HG03571 (cell line): Measurements from ENCODE around the gene SLC43A2.

Source experiments
- ATAC-seq: cut with Tn5 transposase; IDR thresholded peaks from one replicate; pipeline ENCODE4 v1.9.1; 2021; ENCODE audit not compliant: unreplicated experiment

Gene SLC43A2

DNA sequence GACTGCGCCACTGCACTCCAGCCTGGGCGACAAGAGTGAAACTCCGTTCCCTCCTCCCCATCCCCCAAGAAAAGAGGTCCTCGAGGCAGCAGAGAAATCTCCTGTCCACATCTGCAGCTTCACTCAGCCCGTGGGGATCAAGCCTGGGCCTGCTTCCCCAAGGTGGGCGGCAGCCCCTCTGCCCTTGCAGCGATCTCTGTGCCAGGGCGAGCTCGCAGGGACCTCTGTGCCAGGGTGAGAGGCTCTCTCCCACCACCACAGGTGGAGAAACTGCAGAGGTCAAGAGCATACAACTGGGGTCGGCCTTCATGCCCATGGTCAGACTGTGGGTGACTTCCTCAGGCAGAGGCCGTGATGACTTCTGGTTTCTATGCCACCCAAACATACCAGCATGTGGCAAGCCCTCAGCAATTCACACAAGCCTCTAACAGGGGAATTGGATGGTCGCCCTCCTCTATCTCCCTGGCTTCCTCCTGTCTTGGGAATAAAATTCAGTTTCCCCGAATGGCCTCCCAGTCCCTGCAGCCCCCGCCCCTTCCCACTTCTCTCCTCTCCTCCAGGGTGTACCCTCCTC is 5.5 kb downstream of the SLC43A2 start:
- ATAC-seq = no peak

DNA sequence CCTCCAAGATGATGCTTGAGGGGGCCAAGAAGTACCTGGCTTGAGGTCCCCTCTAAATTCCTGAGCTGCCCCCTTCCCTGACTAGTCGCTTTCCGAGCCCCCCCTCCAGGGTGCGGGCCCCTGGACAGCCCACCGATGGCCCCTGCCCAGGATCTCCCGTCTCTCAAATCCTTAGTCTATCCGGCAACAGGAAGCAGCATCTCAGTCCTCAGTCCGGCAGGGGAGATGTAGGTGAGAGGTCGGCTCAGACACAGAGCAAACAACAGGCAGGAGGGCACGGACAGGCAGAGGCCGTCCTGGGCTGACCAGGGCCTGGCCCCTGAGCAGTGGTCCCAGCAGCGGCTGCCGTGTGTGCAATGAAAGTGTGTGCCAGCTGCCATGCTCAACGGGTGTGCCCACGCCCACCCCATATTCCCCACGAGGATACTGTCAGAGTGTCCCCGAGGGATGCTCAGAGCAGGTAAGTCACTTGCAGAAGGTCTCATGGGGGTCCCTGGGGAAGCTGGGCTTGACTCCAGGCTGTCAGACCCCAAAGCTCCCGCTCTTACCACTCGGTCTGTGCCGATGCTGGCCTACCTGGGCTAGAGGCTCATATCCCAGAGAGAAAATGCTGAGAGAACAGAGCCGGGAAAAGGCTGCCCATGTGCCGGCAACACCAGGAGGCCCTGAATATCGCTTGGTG is 7.2 kb downstream of the SLC43A2 start:
- no peak for ATAC-seq

DNA sequence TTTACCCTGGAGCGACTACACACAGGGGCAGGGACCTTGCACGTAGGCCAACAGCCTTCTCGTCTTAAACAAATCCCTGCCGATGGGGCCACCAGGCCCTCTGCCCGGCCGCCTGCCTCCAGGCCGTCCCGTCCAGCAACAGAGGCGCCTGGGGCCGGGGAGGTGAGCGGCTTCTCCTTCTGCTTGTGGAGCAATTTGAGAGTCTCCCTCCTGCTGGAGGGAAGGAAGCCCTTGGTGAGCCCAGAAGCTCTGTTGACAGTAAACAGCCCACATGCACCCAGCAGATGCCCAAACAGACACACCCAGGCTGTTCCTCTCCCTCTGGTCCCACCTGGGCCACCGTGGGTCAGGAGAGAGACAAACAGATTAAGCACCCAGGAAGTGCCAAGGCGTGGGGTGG is 8.1 kb downstream of the SLC43A2 start:
- ATAC-seq = no peak

DNA sequence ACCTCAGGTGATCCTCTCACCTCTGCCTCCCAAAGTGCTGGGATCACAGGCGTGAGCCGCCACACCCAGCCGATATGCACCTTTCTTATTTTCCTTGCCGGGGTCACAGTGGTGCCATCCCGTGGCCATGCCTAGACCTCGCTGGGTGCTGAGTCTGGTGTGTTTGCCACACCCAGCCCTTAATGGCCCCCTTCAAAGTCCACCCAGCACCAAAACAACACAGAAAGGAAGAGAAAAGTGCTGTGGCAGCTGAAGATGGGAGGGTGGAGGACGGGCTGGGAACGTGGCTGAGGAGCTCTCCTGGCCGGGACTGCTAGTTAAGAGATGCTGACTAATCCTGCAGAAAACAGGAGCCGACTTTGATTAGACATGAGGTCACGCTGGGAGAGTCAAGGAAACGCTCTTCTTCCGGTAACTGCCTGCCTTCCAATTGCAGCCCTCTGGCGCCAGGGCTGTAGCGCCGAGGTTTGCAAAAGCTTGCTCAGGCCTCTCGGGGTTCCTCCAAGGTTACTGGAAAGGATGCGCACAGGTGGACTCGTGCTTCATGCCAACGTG is 10.9 kb downstream of the SLC43A2 start:
- ATAC-seq = no peak

DNA sequence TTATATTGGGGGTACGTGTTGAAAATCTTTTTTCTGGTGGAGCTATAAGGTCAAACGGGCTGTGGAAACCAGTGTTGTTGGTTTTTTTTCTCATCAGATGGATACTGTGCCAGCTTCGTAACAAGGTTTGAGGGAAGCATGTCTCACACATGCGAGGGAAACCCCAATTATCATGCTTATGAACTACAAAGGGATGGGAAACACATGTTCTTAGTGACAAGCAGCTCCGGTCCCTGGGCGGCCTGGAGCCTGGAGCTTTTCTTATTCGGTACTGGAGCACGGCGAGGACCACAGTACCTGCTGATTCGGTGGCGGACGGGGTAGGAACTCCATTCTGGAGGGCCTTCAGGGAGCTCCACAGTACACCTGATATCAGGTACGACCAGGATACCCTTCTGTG is 12.5 kb downstream of the SLC43A2 start:
- no peak for ATAC-seq

DNA sequence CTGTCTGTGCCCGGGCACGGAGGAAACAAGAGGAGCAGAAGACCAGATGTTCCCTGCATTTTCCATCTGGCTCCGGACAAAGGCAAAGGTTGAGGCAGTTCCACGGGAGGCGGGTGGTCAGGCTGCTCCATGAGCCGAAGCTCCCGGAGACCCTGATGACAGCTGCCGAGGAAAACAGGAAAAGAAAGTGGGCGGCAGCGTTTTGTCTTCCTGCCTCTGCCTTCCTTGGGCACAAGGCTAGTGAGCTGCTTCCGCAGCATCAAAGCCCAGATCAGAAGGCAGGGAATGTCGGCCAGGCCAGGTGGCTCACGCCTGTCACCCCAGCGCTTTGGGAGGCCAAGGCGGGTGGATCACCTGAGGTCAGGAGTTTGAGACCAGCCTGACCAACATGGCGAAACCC is 16.2 kb downstream of the SLC43A2 start:
- no peak for ATAC-seq

DNA sequence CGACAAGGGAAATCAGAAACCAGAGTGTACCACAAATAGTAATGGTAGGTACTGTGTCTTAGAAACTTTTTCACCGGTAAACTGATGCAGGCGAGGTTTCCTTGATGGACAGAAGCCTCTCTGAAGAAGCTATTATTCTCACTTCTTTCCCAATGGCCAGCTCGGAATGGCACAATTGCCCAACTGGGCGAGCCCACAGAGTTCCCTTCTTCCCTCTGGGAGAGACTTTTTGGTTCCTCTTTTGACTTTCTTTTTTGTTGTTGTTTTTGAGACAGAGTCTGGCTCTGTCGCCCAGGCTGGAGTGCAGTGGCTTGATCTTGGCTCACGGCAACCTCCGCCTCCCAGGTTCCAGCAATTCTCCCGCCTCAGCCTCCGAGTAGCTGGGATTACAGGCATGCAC is 16.9 kb downstream of the SLC43A2 start:
- no peak for ATAC-seq

DNA sequence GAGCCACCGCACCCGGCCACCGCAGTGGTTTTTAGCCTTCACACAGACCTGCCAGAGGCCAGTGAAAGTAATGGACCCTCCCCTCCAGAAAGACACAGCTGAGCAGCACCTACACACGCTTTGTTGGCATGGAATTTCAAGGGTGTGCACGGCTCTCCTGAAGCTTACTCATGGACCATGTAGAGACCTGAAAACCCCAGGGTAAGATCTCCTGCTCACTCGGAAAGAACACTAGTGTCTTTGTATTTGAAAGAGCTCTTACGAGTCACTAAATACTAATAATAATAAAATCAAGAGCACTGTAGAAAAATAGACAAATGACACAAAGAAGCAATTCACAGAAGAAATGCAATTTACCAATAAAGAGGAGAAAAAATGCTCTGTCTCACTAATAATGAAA is 20.0 kb downstream of the SLC43A2 start:
- ATAC-seq = no peak

DNA sequence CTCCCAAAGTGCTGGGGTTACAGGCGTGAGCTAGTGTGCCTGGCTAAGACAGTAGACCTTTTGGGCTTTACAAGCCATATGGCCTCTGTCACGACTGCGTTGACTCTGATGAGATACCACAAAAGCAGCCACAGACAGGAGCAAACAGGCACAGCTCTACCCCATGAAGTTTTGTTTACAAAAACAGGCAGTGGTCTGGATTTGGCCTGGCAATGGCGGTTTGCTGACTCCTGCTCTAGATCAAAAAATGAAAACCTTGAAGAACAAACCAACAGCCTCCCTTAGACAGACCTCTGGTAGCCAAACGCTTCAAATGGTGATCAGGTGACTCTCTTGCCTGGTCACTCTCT is 20.7 kb downstream of the SLC43A2 start:
- ATAC-seq = no peak

DNA sequence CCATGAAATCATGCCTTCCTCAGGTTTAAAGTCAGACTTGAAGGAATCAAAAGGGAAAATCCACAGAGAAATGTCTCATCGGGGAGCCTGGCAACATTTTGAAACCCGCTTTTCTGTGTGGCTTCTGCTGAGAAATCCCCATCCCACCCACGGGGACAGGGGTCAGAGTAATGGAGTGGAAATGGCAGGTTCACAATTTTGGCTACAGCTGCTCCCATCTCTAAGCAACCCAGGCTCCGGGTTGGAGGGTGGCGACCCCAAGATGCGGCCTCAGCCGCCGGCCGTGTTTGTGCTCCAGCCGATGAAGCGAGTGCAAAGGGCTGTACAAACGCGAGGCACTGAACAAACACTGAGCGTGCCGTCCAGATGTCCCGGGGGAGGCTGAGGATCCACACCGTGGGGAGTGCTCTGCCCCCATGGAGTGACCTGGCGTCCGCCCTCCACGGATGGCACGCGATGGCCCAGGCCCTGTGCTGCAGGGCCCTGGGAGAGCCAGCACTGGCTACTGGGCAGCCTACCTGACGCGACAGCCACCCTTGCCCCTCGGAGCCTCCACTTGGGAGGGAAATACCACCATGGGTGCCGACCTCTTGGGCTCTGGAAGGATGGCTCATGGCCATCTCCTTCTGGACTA is 22.2 kb downstream of the SLC43A2 start:
- peak; percentile 42 for ATAC-seq

DNA sequence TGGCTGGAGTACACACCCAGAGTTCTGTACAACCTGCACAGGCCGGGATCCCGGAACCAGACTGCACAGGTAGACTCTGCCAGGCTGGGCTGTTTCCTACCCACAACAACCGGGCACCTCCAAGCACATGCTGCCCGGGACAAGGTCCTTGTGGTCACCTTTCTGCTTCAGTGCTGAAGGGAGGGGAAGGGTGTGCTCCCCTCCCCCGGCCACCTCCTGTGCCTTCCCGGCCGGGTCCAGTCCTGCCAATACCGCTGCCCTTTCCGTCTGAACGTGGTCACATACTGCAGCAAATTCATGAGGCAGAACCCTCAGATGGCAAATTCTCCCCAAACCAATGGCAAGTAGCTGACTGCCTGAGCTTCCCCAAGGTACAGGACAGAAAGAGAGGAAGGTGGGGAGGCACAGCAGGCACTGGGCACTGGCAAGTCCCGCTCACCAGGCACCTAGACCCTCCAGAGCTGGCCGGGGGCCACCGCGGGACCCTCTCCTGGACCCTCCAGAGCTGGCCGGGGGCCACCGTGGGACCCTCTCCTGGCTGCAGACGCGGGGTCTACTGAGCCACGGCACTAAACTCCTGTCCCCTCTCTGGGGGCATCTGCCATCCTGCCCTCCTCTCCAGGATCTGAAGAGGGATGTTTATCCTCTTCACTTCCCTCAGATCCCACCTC is 22.8 kb downstream of the SLC43A2 start:
- no peak for ATAC-seq

DNA sequence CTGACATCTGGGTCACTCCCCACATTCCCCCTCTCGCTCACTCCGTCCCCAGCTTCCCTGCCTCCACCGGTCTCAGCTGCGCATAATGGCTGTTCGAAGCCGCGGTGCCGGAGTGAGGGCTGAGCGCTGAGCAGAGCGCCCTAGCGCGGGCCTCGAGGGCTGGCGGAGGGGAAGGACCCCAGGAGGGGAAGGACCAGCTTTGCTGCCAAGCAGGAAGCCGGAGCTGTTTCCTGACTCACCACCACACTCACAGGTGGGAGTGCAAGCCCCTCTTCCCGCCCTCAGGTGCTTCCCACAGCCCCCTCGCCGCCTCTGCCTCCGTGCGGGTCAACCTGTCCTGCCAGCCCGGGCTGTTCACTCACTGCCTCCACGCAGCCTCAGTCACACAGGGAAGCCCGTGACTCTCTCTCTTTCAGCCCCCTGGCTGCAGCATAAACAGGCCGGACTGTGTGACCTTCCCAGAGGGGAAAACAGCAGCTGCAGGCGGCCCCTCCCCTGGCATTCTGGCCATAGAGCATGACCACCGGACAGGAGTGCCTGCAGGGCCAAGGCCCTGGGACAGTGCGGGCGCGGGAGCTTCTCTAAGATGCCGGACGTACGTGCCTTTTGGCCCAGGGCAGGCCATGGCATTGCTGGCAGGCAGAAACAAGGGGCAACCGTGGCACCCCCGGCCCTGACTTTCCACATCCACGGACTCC is 23.7 kb downstream of the SLC43A2 start:
- ATAC-seq = no peak

DNA sequence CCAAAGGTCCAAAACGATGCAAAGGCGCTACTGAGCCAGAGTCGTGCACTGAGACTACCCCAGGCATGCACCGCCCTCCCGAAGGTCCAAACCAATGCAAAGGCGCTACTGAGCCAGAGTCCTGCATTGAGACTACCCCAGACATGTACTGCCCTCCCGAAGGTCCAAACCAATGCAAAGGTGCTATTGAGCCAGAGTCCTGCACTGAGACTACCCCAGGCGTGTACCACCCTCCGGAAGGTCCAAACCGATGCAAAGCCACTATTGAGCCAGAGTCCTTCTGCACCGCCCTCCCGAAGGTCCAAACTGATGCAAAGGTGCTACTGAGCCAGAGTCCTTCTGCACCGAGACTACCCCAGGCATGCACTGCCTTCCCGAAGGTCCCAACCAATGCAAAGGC is 27.1 kb downstream of the SLC43A2 start:
- no peak for ATAC-seq

DNA sequence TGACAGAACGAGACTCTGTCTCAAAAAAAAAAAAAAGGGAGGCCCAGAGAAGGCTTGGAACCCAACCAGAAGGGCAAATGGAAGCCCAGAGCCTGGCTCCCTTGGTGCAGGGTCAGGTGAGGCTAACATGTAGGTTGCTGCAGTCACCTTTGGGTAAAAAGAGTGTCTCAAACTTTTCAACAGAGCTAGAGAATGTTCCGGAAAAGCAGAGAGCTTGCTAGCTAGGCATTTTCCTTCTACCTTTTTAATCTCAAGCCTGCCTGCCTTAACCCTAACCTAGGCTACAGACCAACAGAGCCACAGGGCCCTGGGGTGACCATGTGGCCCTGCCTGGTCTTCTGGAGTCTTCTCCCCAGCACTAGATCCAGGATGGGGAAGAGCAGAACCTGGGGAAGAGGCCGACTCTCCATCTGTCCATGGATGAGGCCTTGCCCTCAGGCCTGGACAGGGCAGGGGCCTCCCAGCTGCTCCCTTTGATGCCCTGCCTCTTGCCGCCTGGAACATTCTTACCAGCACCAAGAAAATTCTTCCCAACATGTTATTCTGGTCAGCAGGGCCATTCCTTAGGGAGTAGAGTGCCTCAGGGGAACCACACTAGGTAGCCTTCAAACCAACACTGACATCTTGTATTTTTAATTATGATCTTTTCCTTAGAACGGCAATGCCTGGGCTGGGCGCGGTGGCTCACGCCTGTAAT is 30.1 kb downstream of the SLC43A2 start:
- ATAC-seq = no peak

DNA sequence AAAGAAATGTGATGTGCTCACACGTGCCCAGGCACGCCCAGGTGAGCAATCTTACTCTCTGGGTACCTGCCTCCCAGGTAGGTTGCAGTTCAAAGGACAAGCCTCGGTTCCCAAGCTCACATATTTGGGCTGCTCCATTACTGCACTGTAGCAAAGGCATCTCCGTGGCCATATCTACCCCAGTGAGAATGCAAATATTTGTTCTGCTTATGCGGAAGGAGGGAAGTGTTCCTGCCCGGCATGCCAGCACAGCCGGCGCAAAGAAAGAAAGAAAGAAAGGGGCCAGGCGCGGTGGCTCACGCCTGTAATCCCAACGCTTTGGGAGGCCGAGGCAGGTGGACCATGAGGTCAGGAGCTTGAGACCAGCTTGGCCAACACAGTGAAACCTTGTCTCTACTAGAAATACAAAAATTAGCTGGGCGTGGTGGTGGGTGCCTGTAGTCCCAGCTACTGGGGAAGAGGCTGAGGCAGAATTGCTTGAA is 30.7 kb downstream of the SLC43A2 start:
- ATAC-seq = no peak

DNA sequence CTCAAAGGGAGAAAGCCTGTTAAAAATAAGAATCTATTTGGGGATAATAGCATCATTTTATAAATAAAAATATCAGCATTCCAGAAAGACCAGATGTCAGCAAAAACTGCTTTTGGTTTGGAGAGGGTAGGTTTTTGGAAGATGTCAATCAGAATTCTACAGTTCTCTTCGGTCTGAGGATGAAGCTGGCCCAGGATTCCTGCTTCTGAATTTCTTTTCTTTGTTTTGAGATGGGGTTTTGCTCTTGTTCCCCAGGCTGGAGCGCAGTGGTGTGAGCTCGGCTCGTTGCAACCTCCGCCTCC is 35.1 kb downstream of the SLC43A2 start:
- ATAC-seq = no peak

DNA sequence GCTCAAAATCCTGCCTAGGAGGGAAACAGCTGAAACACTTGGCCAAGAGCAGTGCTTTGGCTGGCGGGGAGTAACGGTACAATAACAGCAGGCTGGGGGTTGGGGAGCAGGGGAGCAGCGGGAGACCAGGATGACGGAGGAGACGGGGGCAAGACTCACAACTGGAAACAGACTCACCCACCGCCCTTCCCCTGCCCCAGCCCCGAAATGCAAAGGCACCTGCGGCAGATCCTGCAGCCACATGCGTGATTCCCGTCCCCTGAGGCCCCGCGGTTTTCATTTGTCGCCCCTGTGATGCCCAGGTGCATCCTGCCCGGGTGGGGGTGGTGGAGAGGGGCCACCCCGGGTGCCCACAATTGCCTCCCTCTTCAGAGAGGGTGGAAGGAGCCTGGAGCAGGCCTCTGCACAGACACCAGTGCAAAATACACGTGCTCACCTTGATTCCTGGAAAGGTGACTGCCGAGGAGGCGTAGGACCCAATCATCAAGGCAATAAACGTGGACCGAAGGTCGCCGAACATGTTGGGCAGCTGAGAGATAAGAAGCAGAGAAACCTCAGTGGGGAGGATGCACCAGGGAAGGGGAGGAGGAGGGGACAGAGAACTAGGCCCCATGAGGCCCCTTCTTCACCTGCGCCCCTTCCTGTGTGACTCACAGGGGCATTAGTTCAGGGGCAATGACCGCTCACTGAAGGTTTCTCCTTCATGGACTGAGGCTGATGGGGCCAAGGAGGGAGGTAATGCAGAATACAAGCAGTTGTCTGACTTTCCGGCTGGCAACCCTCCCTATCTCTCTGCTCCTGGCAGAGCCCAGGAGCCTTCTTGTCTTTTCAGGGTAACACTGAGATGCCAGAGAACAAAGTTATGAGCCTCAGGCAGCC is 35.6 kb downstream of the SLC43A2 start:
- ATAC-seq = peak; percentile 60

DNA sequence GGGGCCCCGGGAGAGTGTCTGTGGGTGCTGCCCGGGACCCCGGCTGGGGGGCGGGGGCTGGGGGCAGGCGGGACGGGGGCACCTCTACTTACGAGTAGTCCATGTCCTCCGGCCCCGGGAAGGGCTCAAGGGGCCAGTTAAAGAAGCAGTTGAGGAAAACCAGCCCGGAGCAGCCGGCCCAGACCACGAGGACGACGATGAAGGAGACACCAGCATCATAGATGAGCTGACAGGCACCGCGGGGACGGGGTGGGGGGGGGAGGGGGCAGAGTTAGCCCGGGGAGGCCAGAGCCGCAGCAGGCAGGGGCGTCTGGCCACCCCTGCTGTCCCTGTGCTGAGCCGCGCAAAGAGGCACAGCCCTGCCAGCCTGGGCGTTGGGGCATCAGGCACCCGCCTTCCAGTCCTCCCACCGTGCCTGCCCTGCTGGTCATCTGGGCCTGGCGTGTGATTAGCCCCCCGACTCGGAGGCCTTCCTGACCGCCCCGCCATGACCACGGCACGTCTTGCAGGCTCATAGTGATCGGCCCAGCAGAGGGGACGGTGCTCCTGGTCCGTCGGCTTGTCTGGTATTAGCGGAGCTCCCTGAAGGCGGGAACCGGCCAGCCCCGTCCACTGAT is 37.1 kb downstream of the SLC43A2 start:
- ATAC-seq = no peak

DNA sequence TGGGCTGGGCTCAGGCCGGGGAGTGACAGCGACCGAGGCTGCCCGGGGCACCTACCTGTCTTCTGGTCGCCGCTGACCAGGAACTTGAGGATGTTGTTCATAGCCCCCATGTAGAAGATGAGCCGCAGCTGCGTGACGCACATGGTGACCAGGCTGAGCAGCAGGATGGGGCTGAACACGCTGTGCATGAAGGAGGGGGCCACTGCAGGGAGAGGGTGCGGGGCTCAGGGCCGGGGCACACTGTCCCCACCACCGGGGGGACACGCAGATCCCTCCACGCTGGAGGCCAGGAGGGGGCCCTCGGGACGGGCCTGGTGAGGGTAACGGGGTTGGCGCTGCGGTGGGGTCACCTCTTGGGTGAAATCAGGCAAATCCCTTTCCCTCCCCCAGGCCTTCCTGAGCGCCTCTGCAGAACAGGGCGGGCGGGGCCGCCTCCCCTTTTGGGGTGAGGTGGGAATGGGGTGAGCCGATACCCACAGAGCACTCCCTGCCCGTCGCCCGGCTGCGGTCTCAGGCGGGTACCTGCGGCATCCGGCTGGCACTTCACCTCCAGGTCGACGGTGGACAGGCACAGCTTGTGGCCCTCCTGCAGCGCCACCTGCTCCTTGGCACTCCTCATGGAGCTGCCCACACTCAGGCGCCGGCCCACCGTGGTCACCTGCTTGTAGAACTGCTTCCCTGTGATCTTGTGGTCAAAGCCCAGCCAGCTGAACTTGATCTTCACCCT is 37.7 kb downstream of the SLC43A2 start:
- no peak for ATAC-seq
